ENCODE results near the gene PGPEP1. TPM values are rescaled to one million over a fixed set of nuclear protein-coding genes. Genes with fewer than 3 reads are reported as not detected.

The PGPEP1 gene
- total RNA-seq, 1 donor from 2014 or later, result 5.2 TPM

- peak; percentile 64 for DNase-seq (ENCODE audit: low read depth, low spot score)
- Mint-ChIP-seq H3K9me3 (no peaks in the 10 kb centered on the region), H3K27me3 (ENCODE audit: low read depth) (peaks cover 3% of the 10 kb centered on the region), H3K36me3 (ENCODE audit: low read depth) (no peaks in the 10 kb centered on the region), H3K4me3 (peak overlapping the region; percentile 91), H3K4me1 (peaks cover 29% of the 10 kb centered on the region), H3K27ac (ENCODE audit: unreplicated experiment) (peak overlapping the region; percentile 13)
- no peak for TF ChIP-seq CTCF (conservative IDR thresholded peaks at IDR 0.05)
Observed at GRCh38 chr19:18292810-18293641, 47.4 kb upstream of the PGPEP1 start.

- no peak for DNase-seq (ENCODE audit: low read depth, low spot score)
- Mint-ChIP-seq H3K4me1 (peaks cover 29% of the 10 kb centered on the region), H3K36me3 (ENCODE audit: low read depth) (no peaks in the 10 kb centered on the region), H3K27me3 (ENCODE audit: low read depth) (no peaks in the 10 kb centered on the region), H3K9me3 (no peaks in the 10 kb centered on the region), H3K4me3 (peak overlapping the region; percentile 78), H3K27ac (ENCODE audit: unreplicated experiment) (peak overlapping the region; percentile 35)
- no peak for TF ChIP-seq CTCF (conservative IDR thresholded peaks at IDR 0.05)
Observed at GRCh38 chr19:18293642-18294466, 46.5 kb upstream of the PGPEP1 start.

GRCh38 chr19:18294467-18294864 lies 45.9 kb upstream of the PGPEP1 start:
- Mint-ChIP-seq H3K9me3 (no peaks in the 10 kb centered on the region), H3K4me3 (no peak overlapping the region), H3K36me3 (ENCODE audit: low read depth) (no peaks in the 10 kb centered on the region), H3K4me1 (peaks cover 29% of the 10 kb centered on the region), H3K27ac (ENCODE audit: unreplicated experiment) (peak overlapping the region; percentile 35), H3K27me3 (ENCODE audit: low read depth) (no peaks in the 10 kb centered on the region)
- no peak for TF ChIP-seq CTCF (conservative IDR thresholded peaks at IDR 0.05)
- DNase-seq (ENCODE audit: low read depth, low spot score), result no peak

- Mint-ChIP-seq H3K36me3 (ENCODE audit: low read depth) (no peaks in the 10 kb centered on the region), H3K27ac (ENCODE audit: unreplicated experiment) (no peak overlapping the region), H3K4me3 (no peak overlapping the region), H3K4me1 (peaks cover 25% of the 10 kb centered on the region), H3K27me3 (ENCODE audit: low read depth) (no peaks in the 10 kb centered on the region), H3K9me3 (no peaks in the 10 kb centered on the region)
- no peak for DNase-seq (ENCODE audit: low read depth, low spot score)
- TF ChIP-seq CTCF (conservative IDR thresholded peaks at IDR 0.05), result no peak
Observed at GRCh38 chr19:18295034-18295451, 45.4 kb upstream of the PGPEP1 start.

- Mint-ChIP-seq H3K4me1 (peaks cover 16% of the 10 kb centered on the region), H3K9me3 (no peaks in the 10 kb centered on the region), H3K27me3 (ENCODE audit: low read depth) (no peaks in the 10 kb centered on the region), H3K36me3 (ENCODE audit: low read depth) (no peaks in the 10 kb centered on the region), H3K27ac (ENCODE audit: unreplicated experiment) (no peak overlapping the region), H3K4me3 (no peak overlapping the region)
- no peak for DNase-seq (ENCODE audit: low read depth, low spot score)
- TF ChIP-seq CTCF (conservative IDR thresholded peaks at IDR 0.05), result no peak
Observed at GRCh38 chr19:18297308-18297707, 43.1 kb upstream of the PGPEP1 start.
